GM10266 (cell line): ENCODE measurements around the gene CLPSL1.
A peak's percentile ranks its signal among the peaks of the same experiment; 100 is the strongest.

Experiments
- DNase-seq: peaks from one replicate; pipeline ENCODE4 v3.0.0; 2012; ENCODE audit errors: extremely low spot score
- CTCF ChIP-seq: IDR thresholded peaks from 2 replicates; pipeline ENCODE4 v1.5.1; 2012; ENCODE audit warnings: mild to moderate bottlenecking, low read depth; ENCODE audit not compliant: control insufficient read depth, insufficient read depth; ENCODE audit errors: missing control alignments

The CLPSL1 gene

GRCh38 chr6:35797837-35798526 lies 17.2 kb downstream of the CLPSL1 start:
- DNase-seq: no peak
- no peak for TF ChIP-seq CTCF

GRCh38 chr6:35798706-35799105 lies 17.9 kb downstream of the CLPSL1 start:
- no peak for TF ChIP-seq CTCF
- no peak for DNase-seq

GRCh38 chr6:35801148-35801547 lies 20.3 kb downstream of the CLPSL1 start:
- TF ChIP-seq CTCF: no peak
- DNase-seq: no peak

- TF ChIP-seq CTCF: no peak
- peak; percentile 86 for DNase-seq
Measured at GRCh38 chr6:35804996-35805736, 24.3 kb downstream of the CLPSL1 start, which contains the start of gene LHFPL5. Gene LHFPL5 (plus strand): TSS chr6:35805352. CDS start chr6:35805671, 319 bp downstream.

GRCh38 chr6:35808688-35809087 lies 27.9 kb downstream of the CLPSL1 start:
- DNase-seq: no peak

GRCh38 chr6:35809809-35810208 lies 29.0 kb downstream of the CLPSL1 start:
- TF ChIP-seq CTCF: no peak
- no peak for DNase-seq

More at GRCh38 chr6:35808688-35809087, 27.9 kb downstream of the CLPSL1 start:
- TF ChIP-seq CTCF: no peak
